HepG2 (cell line): ENCODE results near the gene FAM234A. TPM values are rescaled to one million over a fixed set of nuclear protein-coding genes. Genes with fewer than 3 reads are reported as not detected.

Experiments
- BRD4 ChIP-seq: sonication (generic); formaldehyde crosslinking; IDR thresholded peaks from 2 replicates; pipeline ENCODE4 v1.4.0; 2020; ENCODE audit warnings: missing genetic modification reagents
- DPF2 ChIP-seq: sonication (generic); formaldehyde crosslinking; IDR thresholded peaks from 2 replicates; pipeline ENCODE4 v1.4.0; 2020; ENCODE audit warnings: mild to moderate bottlenecking, low read depth, missing genetic modification reagents, borderline replicate concordance
- HDAC2 ChIP-seq: sonication (generic); formaldehyde crosslinking; IDR thresholded peaks from 2 replicates; pipeline ENCODE4 v1.4.0; 2020; ENCODE audit warnings: missing genetic modification reagents
- HNF1A ChIP-seq, 2 experiments: sonication (generic) in 1 of 2; formaldehyde crosslinking in 1 of 2; IDR thresholded peaks; 2 replicates each; pipeline versions ENCODE4 v1.4.0 to v1.6.1; 2016 to 2020; ENCODE audit warnings: borderline replicate concordance in 1 of 2, low read depth in 1 of 2, mild to moderate bottlenecking in 1 of 2, missing genetic modification reagents in 1 of 2
- PAX8 ChIP-seq: sonication (generic); formaldehyde crosslinking; IDR thresholded peaks from 2 replicates; pipeline ENCODE4 v1.8.0; 2022; ENCODE audit warnings: mild to moderate bottlenecking, missing genetic modification reagents, borderline replicate concordance
- RELA ChIP-seq: sonication (generic); formaldehyde crosslinking; IDR thresholded peaks from 2 replicates; pipeline ENCODE4 v1.4.0; 2020; ENCODE audit warnings: missing genetic modification reagents
- SP4 ChIP-seq: sonication (generic); formaldehyde crosslinking; IDR thresholded peaks from 2 replicates; pipeline ENCODE4 v1.8.1; 2023; ENCODE audit warnings: mild to moderate bottlenecking, missing genetic modification reagents
- ZBTB38 ChIP-seq: sonication (generic); formaldehyde crosslinking; IDR thresholded peaks from 2 replicates; pipeline ENCODE4 v1.5.1; 2020; ENCODE audit warnings: mild to moderate bottlenecking, missing genetic modification reagents
- ZNF614 ChIP-seq: IDR thresholded peaks from 2 replicates; pipeline ENCODE4 v1.6.1; 2018; ENCODE audit warnings: missing biosample characterization, missing genetic modification reagents, inconsistent platforms, borderline replicate concordance
- ZNF691 ChIP-seq: sonication (generic); formaldehyde crosslinking; IDR thresholded peaks from 2 replicates; pipeline ENCODE4 v1.4.0; 2020; ENCODE audit warnings: missing genetic modification reagents, low read depth, mild to moderate bottlenecking, borderline replicate concordance
- ZSCAN22 ChIP-seq: sonication (generic); formaldehyde crosslinking; IDR thresholded peaks from 2 replicates; pipeline ENCODE4 v1.4.0; 2020; ENCODE audit warnings: mild to moderate bottlenecking, missing genetic modification reagents
- polyA plus RNA-seq, 8 experiments: library from polyadenylated mRNA; depleted of rRNA in 3 of 8; stranded (reverse) in 7 of 8; unstranded in 1 of 8; fragments of >200 nt; fragmentation: Illumina TruSeq in 4 of 8; extraction: Trizol in 4 of 8; gene quantifications; 2 replicates each; pipeline versions ENCODE4 v1.2.1 to v1.2.3, GENCODE V29; 2011 to 2016; ENCODE audit warnings: low read depth in 4 of 8, missing spikeins in 1 of 8, mixed read lengths in 1 of 8; ENCODE audit not compliant: insufficient read depth in 1 of 8
- total RNA-seq, 5 experiments: library from RNA; depleted of rRNA; stranded (reverse); fragments of >200 nt; fragmentation: Illumina TruSeq; extraction: Trizol; gene quantifications; 2 replicates each; pipeline ENCODE4 v1.2.3, GENCODE V29; 2016; ENCODE audit warnings: low read depth in 1 of 5
- TF ChIP-seq, protein P1 (sequence below): sonication (generic); formaldehyde crosslinking; IDR thresholded peaks from 2 replicates; pipeline ENCODE4 v1.4.0; 2020; ENCODE audit warnings: missing genetic modification reagents
- TF ChIP-seq, protein P2 (sequence below): sonication (generic); formaldehyde crosslinking; IDR thresholded peaks from 2 replicates; pipeline ENCODE4 v1.4.0; 2020; ENCODE audit warnings: mild to moderate bottlenecking, low read depth, missing genetic modification reagents
- TF ChIP-seq, protein P3 (sequence below): sonication (generic); formaldehyde crosslinking; IDR thresholded peaks from 2 replicates; pipeline ENCODE4 v1.4.0; 2020; ENCODE audit warnings: missing genetic modification reagents

Gene FAM234A
- total and polyA plus RNA-seq, 2 of the 13 experiments (the other 11 are each of a cell fraction or from before 2014, with no cell fraction given) = 29.2 to 34.4 TPM

DNA sequence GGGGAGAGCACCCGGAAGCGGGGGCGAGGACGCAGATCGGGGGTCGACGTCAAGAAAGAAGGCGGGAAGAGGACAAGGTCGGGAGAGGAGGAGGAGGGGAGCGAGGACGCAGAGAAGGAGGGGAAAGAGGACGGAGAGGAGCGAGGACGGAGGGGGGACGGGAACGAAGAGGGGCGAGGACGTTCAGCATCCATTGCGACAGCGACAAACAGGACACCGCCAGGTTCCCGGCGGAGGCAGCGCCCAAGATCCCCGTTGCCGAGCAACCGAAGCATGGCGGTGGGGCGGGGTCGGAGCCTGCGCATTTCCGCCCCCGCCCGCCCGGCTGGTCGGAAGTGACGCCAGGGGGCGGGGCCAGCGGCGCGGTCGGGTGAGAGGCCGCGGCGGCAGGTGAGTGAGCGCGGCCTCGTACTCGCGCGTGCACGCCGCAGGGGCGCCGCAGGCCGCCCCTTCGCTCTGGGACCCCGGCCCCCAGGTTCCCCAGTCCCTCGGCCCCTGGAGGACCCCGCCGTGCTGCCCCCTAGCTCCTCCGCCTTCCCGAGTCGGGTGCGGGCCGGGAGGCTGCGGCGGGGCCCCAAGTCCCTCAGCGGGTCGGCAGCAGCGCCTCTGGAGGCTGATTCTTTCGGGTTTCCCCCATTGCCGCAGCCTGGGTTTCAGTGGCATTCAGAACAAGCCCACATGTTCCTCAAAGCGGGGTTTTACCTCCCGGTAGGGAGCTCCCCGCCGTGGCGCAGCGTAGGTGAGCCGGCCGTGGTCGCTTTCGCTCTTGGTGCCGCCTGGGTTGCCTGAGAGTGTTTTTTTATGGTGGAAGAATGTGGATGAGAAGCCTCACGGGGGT, at the start of gene FAM234A (continued):
- no peak for TF ChIP-seq HNF1A (IDR thresholded peaks at IDR 0.05; ENCODE audit: low read depth)
- peak; percentile 48; the same call in 1 of the 2 replicates for TF ChIP-seq HNF1A (CRISPR knock-in tag; IDR thresholded peaks at IDR 0.05; ENCODE audit: borderline replicate concordance)
- no peak for TF ChIP-seq PAX8 (CRISPR knock-in tag)
- no peak for TF ChIP-seq RELA (CRISPR knock-in tag)
- TF ChIP-seq HDAC2 (CRISPR knock-in tag) = 0 out of 2 replicates have a peak, but pooled peaks have one; percentile 10
- TF ChIP-seq, protein P1, sequence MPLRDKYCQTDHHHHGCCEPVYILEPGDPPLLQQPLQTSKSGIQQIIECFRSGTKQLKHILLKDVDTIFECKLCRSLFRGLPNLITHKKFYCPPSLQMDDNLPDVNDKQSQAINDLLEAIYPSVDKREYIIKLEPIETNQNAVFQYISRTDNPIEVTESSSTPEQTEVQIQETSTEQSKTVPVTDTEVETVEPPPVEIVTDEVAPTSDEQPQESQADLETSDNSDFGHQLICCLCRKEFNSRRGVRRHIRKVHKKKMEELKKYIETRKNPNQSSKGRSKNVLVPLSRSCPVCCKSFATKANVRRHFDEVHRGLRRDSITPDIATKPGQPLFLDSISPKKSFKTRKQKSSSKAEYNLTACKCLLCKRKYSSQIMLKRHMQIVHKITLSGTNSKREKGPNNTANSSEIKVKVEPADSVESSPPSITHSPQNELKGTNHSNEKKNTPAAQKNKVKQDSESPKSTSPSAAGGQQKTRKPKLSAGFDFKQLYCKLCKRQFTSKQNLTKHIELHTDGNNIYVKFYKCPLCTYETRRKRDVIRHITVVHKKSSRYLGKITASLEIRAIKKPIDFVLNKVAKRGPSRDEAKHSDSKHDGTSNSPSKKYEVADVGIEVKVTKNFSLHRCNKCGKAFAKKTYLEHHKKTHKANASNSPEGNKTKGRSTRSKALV (CRISPR knock-in tag) = no peak; the same call in 1 of the 2 replicates
- TF ChIP-seq, protein P2, sequence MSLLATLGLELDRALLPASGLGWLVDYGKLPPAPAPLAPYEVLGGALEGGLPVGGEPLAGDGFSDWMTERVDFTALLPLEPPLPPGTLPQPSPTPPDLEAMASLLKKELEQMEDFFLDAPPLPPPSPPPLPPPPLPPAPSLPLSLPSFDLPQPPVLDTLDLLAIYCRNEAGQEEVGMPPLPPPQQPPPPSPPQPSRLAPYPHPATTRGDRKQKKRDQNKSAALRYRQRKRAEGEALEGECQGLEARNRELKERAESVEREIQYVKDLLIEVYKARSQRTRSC (CRISPR knock-in tag) = no peak
- TF ChIP-seq ZNF614 (CRISPR knock-in tag) = peak; percentile 9; the same call in 1 of the 2 replicates
- TF ChIP-seq DPF2 (CRISPR knock-in tag) = no peak
- TF ChIP-seq ZBTB38 (CRISPR knock-in tag) = peak; percentile 49; the same call in 1 of the 2 replicates
- peak; percentile 95 for TF ChIP-seq SP4 (CRISPR knock-in tag)
- TF ChIP-seq, protein P3, sequence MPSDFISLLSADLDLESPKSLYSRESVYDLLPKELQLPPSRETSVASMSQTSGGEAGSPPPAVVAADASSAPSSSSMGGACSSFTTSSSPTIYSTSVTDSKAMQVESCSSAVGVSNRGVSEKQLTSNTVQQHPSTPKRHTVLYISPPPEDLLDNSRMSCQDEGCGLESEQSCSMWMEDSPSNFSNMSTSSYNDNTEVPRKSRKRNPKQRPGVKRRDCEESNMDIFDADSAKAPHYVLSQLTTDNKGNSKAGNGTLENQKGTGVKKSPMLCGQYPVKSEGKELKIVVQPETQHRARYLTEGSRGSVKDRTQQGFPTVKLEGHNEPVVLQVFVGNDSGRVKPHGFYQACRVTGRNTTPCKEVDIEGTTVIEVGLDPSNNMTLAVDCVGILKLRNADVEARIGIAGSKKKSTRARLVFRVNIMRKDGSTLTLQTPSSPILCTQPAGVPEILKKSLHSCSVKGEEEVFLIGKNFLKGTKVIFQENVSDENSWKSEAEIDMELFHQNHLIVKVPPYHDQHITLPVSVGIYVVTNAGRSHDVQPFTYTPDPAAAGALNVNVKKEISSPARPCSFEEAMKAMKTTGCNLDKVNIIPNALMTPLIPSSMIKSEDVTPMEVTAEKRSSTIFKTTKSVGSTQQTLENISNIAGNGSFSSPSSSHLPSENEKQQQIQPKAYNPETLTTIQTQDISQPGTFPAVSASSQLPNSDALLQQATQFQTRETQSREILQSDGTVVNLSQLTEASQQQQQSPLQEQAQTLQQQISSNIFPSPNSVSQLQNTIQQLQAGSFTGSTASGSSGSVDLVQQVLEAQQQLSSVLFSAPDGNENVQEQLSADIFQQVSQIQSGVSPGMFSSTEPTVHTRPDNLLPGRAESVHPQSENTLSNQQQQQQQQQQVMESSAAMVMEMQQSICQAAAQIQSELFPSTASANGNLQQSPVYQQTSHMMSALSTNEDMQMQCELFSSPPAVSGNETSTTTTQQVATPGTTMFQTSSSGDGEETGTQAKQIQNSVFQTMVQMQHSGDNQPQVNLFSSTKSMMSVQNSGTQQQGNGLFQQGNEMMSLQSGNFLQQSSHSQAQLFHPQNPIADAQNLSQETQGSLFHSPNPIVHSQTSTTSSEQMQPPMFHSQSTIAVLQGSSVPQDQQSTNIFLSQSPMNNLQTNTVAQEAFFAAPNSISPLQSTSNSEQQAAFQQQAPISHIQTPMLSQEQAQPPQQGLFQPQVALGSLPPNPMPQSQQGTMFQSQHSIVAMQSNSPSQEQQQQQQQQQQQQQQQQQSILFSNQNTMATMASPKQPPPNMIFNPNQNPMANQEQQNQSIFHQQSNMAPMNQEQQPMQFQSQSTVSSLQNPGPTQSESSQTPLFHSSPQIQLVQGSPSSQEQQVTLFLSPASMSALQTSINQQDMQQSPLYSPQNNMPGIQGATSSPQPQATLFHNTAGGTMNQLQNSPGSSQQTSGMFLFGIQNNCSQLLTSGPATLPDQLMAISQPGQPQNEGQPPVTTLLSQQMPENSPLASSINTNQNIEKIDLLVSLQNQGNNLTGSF (CRISPR knock-in tag) = no peak
- TF ChIP-seq ZSCAN22 (CRISPR knock-in tag) = no peak
- no peak; the same call in 1 of the 2 replicates for TF ChIP-seq BRD4 (CRISPR knock-in tag)
- TF ChIP-seq ZNF691 (CRISPR knock-in tag) = no peak
